HG02943 (cell line): ENCODE measurements around the gene IER5L.
"Not testable (repeated sequence)": the region's sequence is repeated elsewhere in the genome, so short reads cannot be mapped to it uniquely, and the experiment has no call there.

Experiments used
- ATAC-seq: cut with Tn5 transposase; IDR thresholded peaks from one replicate; pipeline ENCODE4 v1.9.1; 2021; ENCODE audit warnings: mild to moderate bottlenecking, low read depth, moderate library complexity; ENCODE audit not compliant: unreplicated experiment

Gene IER5L

DNA sequence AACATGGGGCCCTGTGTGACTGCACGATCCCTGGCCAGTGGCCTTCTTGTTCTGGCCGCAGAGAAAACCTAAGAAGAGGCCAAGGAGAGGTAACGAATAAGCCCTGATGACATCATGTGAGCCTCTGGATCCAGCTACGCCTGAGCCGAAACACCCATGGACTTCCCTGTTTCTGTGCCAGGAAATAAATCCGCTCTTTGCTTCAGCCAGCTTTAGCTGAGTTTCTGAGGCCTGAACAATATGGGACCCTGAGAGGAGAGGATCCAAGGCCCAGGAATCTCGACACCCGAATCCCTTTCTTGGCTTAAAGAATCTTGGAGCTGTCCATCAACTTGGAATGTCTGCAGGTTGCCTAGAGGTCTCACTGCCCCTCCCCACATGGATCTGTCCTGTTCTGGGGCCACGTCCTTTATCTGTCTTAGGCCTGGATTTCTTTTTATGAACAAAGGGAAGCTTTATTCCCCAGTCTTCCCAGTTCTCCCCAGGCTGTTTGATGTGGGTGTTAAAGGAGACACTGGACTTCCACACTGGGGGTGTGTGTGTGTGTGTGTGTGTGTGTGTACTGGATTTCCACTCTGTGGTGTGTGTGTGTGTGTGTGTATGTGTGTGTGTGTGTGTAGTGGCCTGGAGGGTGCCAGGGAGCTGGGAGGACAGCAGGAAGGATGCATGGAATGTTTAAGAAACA is 13.7 kb downstream of the IER5L start:
- no peak for ATAC-seq

GRCh38 chr9:129163753-129164152 is 14.3 kb downstream of the IER5L start:
- no peak for ATAC-seq

DNA sequence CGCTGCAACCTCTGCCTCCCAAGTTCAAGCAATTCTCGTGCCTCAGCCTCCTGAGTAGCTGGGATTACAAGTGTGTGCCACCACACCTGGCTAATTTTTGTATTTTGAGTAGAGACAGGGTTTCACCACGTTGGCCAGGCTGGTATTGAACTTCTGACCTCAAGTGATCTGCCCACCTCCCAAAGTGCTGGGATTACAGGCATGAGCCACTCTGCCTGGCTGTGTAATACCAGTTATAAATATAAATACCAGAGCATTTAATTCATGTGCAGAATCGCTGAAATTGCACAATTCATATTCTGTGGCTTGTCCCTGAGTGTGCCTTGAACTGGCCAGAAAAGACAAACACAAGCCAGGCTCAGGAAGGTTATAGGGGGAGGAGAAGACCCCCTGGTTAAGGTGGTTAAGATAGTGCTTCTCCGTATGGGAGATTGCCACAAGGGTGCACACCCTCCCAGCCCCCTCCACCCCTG is 14.8 kb downstream of the IER5L start:
- not testable (repeated sequence) for ATAC-seq

DNA sequence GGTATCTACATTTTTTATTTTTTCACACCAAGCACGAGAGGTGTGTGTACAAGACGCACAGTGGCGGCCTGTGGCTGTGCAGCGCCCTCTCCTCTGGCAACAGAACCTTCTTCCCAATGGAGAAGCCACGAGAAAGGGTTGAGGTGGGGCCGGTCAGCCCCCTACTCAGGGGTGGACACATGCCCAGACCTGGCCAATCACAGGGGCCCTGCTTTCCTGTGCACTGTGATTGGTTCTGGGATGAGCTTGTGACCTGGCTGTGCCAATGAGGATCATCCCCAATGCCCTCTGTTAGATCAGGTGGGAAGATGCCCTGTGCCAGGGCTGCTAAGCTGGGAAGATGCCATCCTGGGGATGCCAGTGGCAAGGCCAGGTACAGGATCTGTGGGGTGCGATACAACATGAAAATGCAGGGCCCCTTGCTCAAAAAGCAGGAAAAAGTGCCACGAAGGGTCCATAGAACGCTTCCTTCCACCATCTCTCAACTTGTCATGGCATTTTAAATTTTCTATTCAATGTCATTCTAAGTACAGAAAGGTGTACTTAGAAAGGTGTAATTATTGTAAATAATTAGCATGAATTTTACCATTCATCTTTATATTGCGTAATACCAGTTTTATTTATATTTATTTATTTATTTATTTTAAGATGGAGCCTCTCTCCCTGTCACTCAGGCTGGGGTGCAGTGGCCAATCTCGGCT is 15.4 kb downstream of the IER5L start:
- ATAC-seq = no peak

DNA sequence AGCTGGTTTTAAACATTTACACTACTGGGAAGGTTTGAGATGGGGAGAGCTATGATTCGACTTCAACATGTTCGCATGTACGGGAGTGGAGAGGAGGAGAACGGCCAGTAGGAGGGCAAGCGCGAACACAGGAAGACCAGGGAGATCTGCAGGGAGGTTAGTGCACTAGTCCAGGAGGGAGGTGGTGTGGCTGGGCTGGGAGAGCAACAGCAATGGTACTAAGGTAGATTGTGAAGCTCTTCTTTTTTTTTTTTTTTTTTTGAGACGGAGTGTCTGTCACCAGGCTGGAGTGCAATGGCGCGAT is 16.6 kb downstream of the IER5L start:
- ATAC-seq = no peak

GRCh38 chr9:129160712-129161533 is 17.1 kb downstream of the IER5L start:
- ATAC-seq = no peak

DNA sequence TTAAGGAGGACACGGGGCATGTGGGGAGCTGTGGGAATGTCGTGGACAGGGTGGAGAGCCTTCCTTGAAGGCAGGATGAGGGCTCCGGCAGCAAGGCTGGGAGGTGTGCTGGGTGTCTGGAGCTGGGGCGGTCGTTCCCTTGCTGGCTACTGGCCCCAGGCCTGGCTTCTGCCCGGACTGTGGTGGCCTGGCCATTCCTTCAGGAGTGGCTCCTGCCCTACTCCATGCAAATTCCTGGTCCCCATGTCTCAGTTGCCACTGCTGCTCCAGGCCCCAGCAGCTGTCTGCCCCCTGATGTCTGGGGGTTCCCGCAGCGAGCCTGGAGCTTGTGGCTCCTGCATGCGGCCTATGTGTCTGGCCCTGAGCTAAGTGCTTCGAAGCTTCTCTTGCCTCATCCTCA is 21.9 kb downstream of the IER5L start:
- ATAC-seq = no peak

GRCh38 chr9:129154866-129155477 is 23.1 kb downstream of the IER5L start:
- ATAC-seq = no peak

DNA sequence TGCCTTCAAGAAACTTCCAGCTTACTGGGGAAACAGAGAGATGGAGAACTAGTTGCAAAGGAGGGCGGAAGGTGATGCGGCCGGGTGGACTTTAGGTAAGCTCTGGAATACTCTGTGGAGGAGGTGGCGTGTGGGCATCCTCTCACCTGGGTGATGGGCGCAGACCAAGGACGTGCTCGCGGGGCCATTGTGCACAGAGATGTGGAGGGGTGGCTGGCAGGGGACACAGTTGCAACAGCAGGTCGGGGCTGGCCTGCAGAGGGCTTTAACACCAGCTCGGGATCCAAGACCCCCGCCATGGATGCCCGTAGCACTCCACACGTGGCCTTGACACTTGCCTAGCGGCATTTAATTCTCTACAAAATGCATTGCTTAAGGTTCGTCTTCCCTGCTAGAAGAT is 26.6 kb downstream of the IER5L start:
- ATAC-seq = no peak

GRCh38 chr9:129150672-129151211 is 27.3 kb downstream of the IER5L start:
- ATAC-seq = no peak

DNA sequence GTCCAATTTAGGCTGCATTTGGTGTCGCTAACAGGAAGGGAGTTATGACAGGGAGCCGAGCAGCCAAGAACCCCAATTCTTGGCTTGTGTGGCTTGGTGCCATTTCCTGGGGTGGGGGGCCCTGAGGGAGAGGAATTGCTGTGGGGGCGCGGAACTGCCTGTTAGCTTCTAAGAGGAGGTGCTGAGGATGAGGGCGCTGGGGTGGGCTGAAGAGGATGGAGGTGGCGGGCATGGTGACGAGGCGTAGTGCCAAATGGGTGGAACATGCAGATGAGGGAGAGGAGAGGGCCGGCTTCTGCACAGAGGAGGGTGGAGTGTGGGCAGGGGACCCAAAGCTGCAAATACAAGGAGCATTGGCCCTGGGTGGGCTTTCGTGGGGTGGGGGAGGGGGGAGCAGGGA is 27.9 kb downstream of the IER5L start:
- no peak for ATAC-seq

- no peak for ATAC-seq
Observed at GRCh38 chr9:129149442-129149841, 28.6 kb downstream of the IER5L start.

- no peak for ATAC-seq
Observed at GRCh38 chr9:129148463-129149204, 29.4 kb downstream of the IER5L start.

DNA sequence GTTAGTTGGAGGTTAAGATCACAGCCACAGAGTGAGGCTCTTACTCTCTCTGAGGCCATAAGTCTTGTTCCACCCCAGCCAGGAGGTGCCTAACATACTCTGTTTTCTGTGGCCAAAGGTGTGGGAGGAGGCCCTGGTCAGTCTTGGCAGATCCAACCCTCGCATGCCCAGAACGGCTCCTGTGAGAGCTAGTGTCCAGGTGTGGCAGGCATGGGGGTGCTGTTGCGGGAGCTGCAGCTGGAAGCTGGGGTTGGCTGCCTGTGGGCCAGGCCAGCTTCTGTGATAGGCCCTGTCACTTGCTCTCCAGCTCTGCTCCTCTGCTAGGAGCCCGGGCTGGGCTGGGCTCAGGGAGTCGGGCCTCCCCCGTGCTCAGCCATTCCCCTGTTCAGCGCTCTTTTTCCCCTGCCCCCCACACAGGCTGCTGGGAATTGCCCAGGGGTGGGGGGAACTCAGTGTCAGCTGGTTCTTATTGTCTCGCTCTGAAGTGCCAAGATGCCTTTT is 31.6 kb downstream of the IER5L start:
- no peak for ATAC-seq

GRCh38 chr9:129145841-129146292 is 32.2 kb downstream of the IER5L start:
- no peak for ATAC-seq

- no peak for ATAC-seq
Observed at GRCh38 chr9:129145316-129145715, 32.7 kb downstream of the IER5L start.

DNA sequence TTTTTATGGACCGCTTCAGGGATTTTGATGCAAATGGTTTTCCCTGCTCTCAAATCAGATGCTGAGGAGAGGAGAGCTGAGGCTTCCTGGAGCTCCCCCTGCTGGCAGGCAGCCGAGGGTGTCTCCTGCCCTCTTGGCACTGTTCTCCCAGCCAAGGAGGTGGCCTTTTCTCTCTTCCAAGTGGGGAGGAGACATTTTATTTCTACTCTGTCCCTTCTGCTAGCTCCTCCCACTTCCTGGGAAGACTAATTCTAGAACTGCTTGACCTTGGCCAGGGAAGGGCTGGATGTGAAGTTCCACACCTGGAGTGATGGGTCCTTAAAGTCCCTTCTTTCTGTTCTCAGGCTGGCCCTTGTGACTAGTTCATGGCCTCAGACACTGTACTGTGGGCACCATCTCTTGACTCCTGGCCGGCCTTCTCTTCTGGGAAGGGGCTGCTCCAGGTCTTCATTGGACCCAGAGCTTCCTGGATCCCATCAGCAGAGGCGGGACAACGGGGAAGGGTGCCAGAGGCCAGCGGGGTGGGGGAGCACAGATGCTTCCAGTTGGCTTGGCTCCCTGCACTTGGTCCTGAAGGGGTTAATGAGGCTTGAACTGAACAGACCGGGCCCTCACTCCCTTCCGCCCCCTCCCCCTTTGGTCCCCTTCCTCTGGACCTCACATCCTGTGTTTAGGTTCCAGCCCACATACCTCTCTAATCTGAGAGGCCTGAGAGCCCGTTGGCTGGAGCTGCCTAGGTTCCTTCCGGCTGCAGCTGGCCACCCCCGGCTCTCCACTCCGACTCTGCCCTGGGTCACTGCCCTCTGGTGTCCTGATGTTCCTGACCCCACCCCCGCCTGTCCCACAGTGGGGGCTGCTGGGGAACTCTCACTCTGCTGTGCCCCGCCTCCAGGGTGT is 34.8 kb downstream of the IER5L start:
- ATAC-seq = no peak

GRCh38 chr9:129142138-129142935 is 35.7 kb downstream of the IER5L start:
- no peak for ATAC-seq
